Stimulated activated naive CD8-positive, alpha-beta T cell treated with anti-CD3 and anti-CD28 coated beads, Interleukin-15, amount 100 ng/mL, for 72 hours (primary cell): ENCODE data around the gene ACAP1.

ENCODE experiments used
- ATAC-seq: fragments of 150-1000 bp; cut with Tn5 transposase; 2 replicates; pipeline ENCODE4 v1.10.0; 2021; ENCODE audit warnings: mild to moderate bottlenecking, moderate library complexity
- DNase-seq, 2 donors: peaks; one replicate each; pipeline ENCODE4 v3.0.0; 2021 to 2022
- H3K27ac Mint-ChIP-seq, 2 donors: one replicate each; pipeline ENCODE4 v1.8.0; 2022; ENCODE audit warnings: mild to moderate bottlenecking in 2 of 2, mixed read lengths in 2 of 2, moderate library complexity in 2 of 2
- H3K27me3 Mint-ChIP-seq: one replicate; pipeline ENCODE4 v1.8.0; 2022; ENCODE audit warnings: mixed read lengths
- H3K4me1 Mint-ChIP-seq: one replicate; pipeline ENCODE4 v1.8.0; 2022; ENCODE audit warnings: mild to moderate bottlenecking, mixed read lengths
- H3K4me3 Mint-ChIP-seq, 2 donors: one replicate each; pipeline ENCODE4 v1.8.0; 2022; ENCODE audit warnings: mild to moderate bottlenecking in 2 of 2, mixed read lengths in 2 of 2, moderate library complexity in 1 of 2
- H3K9me3 Mint-ChIP-seq, 2 donors: one replicate each; pipeline ENCODE4 v1.8.0; 2022; ENCODE audit warnings: mixed read lengths in 2 of 2

Gene ACAP1

GRCh38 chr17:7398612-7399011 lies 62.3 kb downstream of the ACAP1 start:
- no peaks in the 10 kb centered on the region for H3K27me3 Mint-ChIP-seq
- no peak overlapping the region for H3K4me3 Mint-ChIP-seq
- peaks cover 21% of the 10 kb centered on the region for H3K4me1 Mint-ChIP-seq
- no peak overlapping the region for H3K27ac Mint-ChIP-seq
- H3K9me3 Mint-ChIP-seq, result no peaks in the 10 kb centered on the region
- ATAC-seq (no peak), DNase-seq (no peak)
